PC-9 (cell line): Measurements from ENCODE around the gene ELMO2. TPM values are rescaled to one million over a fixed set of nuclear protein-coding genes. Genes with fewer than 3 reads are reported as not detected.

ENCODE experiments used
- BruUV-seq: library from RNA; stranded (reverse); fragments of 400-500 nt; replicated peaks from 2 replicates; lab custom pipeline; 2021; lab: Mats Ljungman, UMichigan
- CTCF ChIA-PET: fragments of 300-600 bp; sonication (Branson Sonifier 250); formaldehyde crosslinking; loops from one replicate; lab custom pipeline; 2022; ENCODE audit warnings: antibody characterized with exemption; lab: Charles Lee
- POLR2A ChIA-PET: fragments of 300-600 bp; sonication (Branson Sonifier 250); formaldehyde crosslinking; loops from one replicate; lab custom pipeline; 2022; ENCODE audit warnings: antibody characterized with exemption; ENCODE audit not compliant: unreplicated experiment; lab: Charles Lee
- DNase-seq, 2 experiments: peaks; one replicate each; pipeline versions ENCODE4 v3.0.0 to v3.0.0-alpha.2; 2015 to 2022; ENCODE audit warnings: mixed read lengths in 1 of 2
- H2AFZ ChIP-seq: fragments of 200-600 bp; sonication (generic); 2 replicates; pipeline ENCODE4 v1.8.1; 2017; ENCODE audit warnings: antibody characterized with exemption
- H3F3A ChIP-seq: fragments of 200-600 bp; sonication (generic); 2 replicates; pipeline ENCODE4 v1.8.1; 2017; ENCODE audit warnings: antibody characterized with exemption, mild to moderate bottlenecking, low read depth; ENCODE audit not compliant: insufficient read depth
- H3K27ac ChIP-seq: fragments of 200-600 bp; sonication (generic); 2 replicates; pipeline ENCODE4 v1.6.1; 2016; ENCODE audit warnings: mixed run types
- H3K27me3 ChIP-seq: fragments of 200-600 bp; sonication (generic); 2 replicates; pipeline ENCODE4 v1.6.1; 2016; ENCODE audit warnings: low read depth, mixed run types; ENCODE audit not compliant: insufficient read depth
- H3K36me3 ChIP-seq: fragments of 200-600 bp; sonication (generic); 2 replicates; pipeline ENCODE4 v1.6.1; 2016; ENCODE audit warnings: low read depth, mixed run types
- H3K4me1 ChIP-seq: fragments of 200-600 bp; sonication (generic); replicated peaks from 2 replicates; pipeline ENCODE4 v1.6.1; 2016; ENCODE audit warnings: mixed run types; ENCODE audit not compliant: insufficient read depth
- H3K4me2 ChIP-seq: fragments of 200-600 bp; sonication (generic); 2 replicates; pipeline ENCODE4 v1.6.1; 2017; ENCODE audit warnings: mixed run types
- H3K4me3 ChIP-seq: fragments of 200-600 bp; sonication (generic); 2 replicates; pipeline ENCODE4 v1.6.1; 2016; ENCODE audit warnings: mixed run types
- H3K79me2 ChIP-seq: fragments of 200-600 bp; sonication (generic); 2 replicates; pipeline ENCODE4 v1.6.1; 2017; ENCODE audit warnings: low read depth, mixed run types
- H3K9me2 ChIP-seq: fragments of 200-600 bp; sonication (generic); 2 replicates; pipeline ENCODE4 v1.8.1; 2017; ENCODE audit warnings: mild to moderate bottlenecking; ENCODE audit not compliant: insufficient read depth
- H3K9me3 ChIP-seq: fragments of 200-600 bp; sonication (generic); 2 replicates; pipeline ENCODE4 v1.8.1; 2016; ENCODE audit warnings: low read depth; ENCODE audit not compliant: insufficient read depth
- H4K20me1 ChIP-seq: fragments of 200-600 bp; sonication (generic); 2 replicates; pipeline ENCODE4 v1.8.1; 2017; ENCODE audit not compliant: insufficient read depth
- EZH2 ChIP-seq: fragments of 200-600 bp; sonication (generic); IDR thresholded peaks from 2 replicates; pipeline ENCODE4 v1.8.0; 2017; ENCODE audit warnings: antibody characterized with exemption, low read depth
- intact Hi-C: fragments of 100-400 bp; cut with micrococcal nuclease; formaldehyde crosslinking; loops from one replicate; pipeline ENCODE4 v1.10.0; 2022; ENCODE audit not compliant: unreplicated experiment
- total RNA-seq: library from RNA; stranded (reverse); gene quantifications from 2 replicates; pipeline ENCODE4 v1.2.3, GENCODE V29; 2021
- TF ChIP-seq, protein P1 (sequence below): fragments of 200-600 bp; sonication (generic); conservative IDR thresholded peaks from 2 replicates; pipeline ENCODE4 v1.6.1; 2017; ENCODE audit warnings: mixed run types, antibody characterized with exemption, mild to moderate bottlenecking, moderate library complexity

The ELMO2 gene
- total RNA-seq, 1 experiment from 2014 or later = 29.4 TPM

DNA sequence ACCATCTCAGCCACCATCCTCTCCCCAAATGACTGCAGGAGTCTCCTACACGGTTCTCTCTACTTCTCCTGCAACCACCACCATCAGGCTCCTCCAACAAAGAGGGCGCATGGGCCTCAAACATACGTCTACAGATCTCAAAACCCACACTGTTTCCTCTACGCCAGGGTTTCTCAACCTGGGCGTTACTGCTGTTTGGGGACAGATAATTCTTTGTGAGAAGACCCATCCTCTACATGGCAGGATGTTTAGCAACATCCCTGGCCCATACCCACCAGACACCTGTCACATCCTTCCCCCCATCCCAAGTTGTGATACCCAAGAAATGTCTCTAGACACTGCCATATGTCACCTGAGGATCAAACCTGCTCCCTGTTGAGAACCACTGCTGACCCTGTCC is 45.0 kb downstream of the ELMO2 start:
- no peaks in the 10 kb centered on the region for H3K27me3 ChIP-seq
- H3K4me3 ChIP-seq = no peak overlapping the region
- no TSS peak for BruUV-seq
- no peaks in the 10 kb centered on the region for H3K9me3 ChIP-seq
- no peak overlapping the region for H3K4me2 ChIP-seq
- ChIA-PET CTCF (no interaction called here), POLR2A (no interaction called here)
- no peaks in the 10 kb centered on the region for H3K9me2 ChIP-seq
- peaks cover 13% of the 10 kb centered on the region for H3K4me1 ChIP-seq
- peaks cover 33% of the 10 kb centered on the region for H3K79me2 ChIP-seq
- H3K27ac ChIP-seq = no peak overlapping the region
- intact Hi-C loops = loop anchor here (5.0 kb wide), 1 partner anchor 389 kb away; the partner anchor contains the start of gene ZNF335
- H4K20me1 ChIP-seq = peaks cover 67% of the 10 kb centered on the region
- peaks cover 7% of the 10 kb centered on the region; the same call in 1 of the 2 replicates for H3K36me3 ChIP-seq
- H3F3A ChIP-seq = peaks cover 11% of the 10 kb centered on the region; the same call in 1 of the 2 replicates
- no peak for DNase-seq
- TF ChIP-seq, protein P1, sequence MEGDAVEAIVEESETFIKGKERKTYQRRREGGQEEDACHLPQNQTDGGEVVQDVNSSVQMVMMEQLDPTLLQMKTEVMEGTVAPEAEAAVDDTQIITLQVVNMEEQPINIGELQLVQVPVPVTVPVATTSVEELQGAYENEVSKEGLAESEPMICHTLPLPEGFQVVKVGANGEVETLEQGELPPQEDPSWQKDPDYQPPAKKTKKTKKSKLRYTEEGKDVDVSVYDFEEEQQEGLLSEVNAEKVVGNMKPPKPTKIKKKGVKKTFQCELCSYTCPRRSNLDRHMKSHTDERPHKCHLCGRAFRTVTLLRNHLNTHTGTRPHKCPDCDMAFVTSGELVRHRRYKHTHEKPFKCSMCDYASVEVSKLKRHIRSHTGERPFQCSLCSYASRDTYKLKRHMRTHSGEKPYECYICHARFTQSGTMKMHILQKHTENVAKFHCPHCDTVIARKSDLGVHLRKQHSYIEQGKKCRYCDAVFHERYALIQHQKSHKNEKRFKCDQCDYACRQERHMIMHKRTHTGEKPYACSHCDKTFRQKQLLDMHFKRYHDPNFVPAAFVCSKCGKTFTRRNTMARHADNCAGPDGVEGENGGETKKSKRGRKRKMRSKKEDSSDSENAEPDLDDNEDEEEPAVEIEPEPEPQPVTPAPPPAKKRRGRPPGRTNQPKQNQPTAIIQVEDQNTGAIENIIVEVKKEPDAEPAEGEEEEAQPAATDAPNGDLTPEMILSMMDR = no peak
- no peak for TF ChIP-seq EZH2
- no peak overlapping the region for H2AFZ ChIP-seq

DNA sequence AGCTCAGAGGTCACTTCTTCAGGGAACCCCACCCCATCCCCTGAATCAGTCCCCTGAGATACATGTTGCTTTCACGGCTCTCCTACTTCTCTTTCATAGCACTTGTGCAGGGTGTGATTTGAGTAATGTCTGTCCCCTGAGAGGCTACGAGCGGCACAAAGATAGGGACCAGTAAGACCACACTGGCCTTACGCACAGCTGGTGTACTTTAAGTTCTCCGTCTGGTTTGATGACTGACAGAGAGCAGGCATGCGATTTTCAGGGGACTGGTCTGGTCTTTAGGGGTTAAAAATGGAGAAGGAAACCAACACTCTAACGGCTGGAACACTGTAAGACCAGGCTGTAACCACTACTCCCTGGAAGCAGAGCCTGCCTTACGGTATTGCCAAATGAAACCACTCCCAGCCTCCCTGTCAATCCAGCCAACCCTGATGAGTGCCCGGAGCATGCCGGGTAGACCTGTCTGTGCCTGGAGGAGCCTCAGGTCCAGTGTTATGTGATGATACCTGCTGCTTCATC is 47.1 kb downstream of the ELMO2 start:
- Histone ChIP-seq H4K20me1 (peaks cover 77% of the 10 kb centered on the region), H3K4me1 (peaks cover 8% of the 10 kb centered on the region), H3K79me2 (peaks cover 33% of the 10 kb centered on the region), H3K9me2 (no peaks in the 10 kb centered on the region), H2AFZ (no peak overlapping the region), H3K9me3 (no peaks in the 10 kb centered on the region), H3K27me3 (no peaks in the 10 kb centered on the region), H3K4me3 (no peak overlapping the region), H3K36me3 (0 out of 2 replicates have a peak, but pooled peaks cover 7% of the 10 kb centered on the region), H3K27ac (no peak overlapping the region), H3K4me2 (no peak overlapping the region), H3F3A (peaks cover 11% of the 10 kb centered on the region; the same call in 1 of the 2 replicates)
- ChIA-PET CTCF (no interaction called here), POLR2A (no interaction called here)
- no TSS peak for BruUV-seq
- TF ChIP-seq EZH2 = no peak
- TF ChIP-seq, protein P1 = no peak
- intact Hi-C loops = no loop called here
- DNase-seq = no peak

DNA sequence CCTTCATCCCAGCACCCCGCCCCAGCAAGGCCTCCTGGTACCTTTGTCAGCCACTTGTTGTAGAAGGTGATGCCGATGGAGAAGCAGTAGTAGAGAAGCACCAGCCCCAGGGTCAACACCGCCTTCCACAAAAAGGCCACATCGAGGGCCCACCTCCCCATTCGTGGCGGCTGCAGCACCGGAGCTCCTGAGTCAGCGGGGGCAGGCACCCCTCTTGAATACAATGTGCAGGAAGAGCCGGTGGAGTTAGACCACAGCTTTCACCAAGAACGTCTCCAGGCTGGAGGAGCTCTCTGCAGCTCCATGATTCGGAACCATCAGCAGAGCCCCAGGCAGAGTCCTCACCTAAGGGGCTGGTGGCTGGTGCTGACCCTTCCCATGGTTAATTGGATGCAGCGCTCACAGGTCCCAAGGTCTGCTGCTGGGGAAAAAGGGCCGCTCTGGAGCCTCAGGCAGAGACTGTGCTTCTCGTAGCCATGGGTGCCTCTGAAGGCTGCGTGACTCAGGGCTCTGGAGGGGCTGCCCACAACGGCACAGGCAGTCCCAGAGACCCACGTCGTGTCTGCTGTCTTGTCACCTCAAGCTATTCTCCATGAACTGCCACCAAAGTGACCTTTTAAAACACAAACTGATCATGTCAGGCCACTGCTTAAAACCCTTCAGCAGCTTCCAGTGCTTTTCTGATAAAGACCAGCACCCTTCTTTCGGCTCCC is 47.9 kb downstream of the ELMO2 start:
- no peaks in the 10 kb centered on the region for H3K27me3 ChIP-seq
- CTCF ChIA-PET = no interaction called here
- H3F3A ChIP-seq = peaks cover 11% of the 10 kb centered on the region; the same call in 1 of the 2 replicates
- TF ChIP-seq EZH2 = no peak
- TF ChIP-seq, protein P1 = no peak
- H3K9me3 ChIP-seq = no peaks in the 10 kb centered on the region
- H3K4me1 ChIP-seq = peaks cover 8% of the 10 kb centered on the region
- H3K79me2 ChIP-seq = peaks cover 28% of the 10 kb centered on the region
- H3K4me2 ChIP-seq = no peak overlapping the region
- no peak overlapping the region for H3K27ac ChIP-seq
- H3K4me3 ChIP-seq = no peak overlapping the region
- POLR2A ChIA-PET = no interaction called here
- H3K9me2 ChIP-seq = no peaks in the 10 kb centered on the region
- H3K36me3 ChIP-seq = 0 out of 2 replicates have a peak, but pooled peaks cover 7% of the 10 kb centered on the region
- H4K20me1 ChIP-seq = peaks cover 75% of the 10 kb centered on the region
- H2AFZ ChIP-seq = no peak overlapping the region
- intact Hi-C loops = no loop called here
- DNase-seq = no peak
- BruUV-seq = no TSS peak
